ENCODE results near the gene ALG6. TPM values are rescaled to one million over a fixed set of nuclear protein-coding genes. Genes with fewer than 3 reads are reported as not detected.

The ALG6 gene
- total and polyA plus RNA-seq, 2 of the 13 experiments (the other 11 are each of a cell fraction or from before 2014, with no cell fraction given), result 6.8 to 8.1 TPM

DNA sequence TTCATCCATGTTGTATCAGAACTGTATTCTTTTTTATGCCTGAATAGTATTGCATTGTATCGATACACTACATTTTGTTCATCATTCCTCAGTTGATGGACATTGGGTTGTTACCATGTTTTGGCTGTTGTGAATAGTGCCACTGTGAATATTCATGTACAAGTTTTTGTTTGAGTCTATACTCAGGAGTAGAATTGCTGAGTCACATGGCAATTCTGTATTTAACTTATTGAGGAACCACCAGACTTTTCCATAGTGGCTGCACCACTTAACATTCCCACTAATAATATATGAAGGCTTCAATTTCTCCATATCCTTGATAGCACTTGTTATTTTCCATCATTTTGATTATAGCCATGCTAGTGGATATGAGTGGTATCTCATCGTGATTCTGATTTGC, 56.2 kb downstream of the ALG6 start:
- intact Hi-C loops (cut with micrococcal nuclease; ENCODE audit: unreplicated experiment), result no loop called here
- DNase-seq (ENCODE audit: low spot score) (no peak), FAIRE-seq (no peak), ATAC-seq (no peak)
- Histone ChIP-seq H4K20me1 (ENCODE audit: insufficient read depth, low read length) (no peaks in the 10 kb centered on the region), H2AFZ (ENCODE audit: low read length) (no peak overlapping the region), H3K4me3 (replicated peaks in 1 of 3; ENCODE audit: insufficient read depth in 1 of 3, low read depth in 2 of 3, low read length in 3 of 3) (no peak overlapping the region), H3K9ac (ENCODE audit: insufficient read depth, low read depth, low read length) (no peak overlapping the region), H3K27ac (ENCODE audit: extremely low read length, insufficient read depth, low read length) (no peak overlapping the region), H3K4me1 (ENCODE audit: insufficient read depth, low read length) (no peaks in the 10 kb centered on the region), H3K4me2 (ENCODE audit: low read depth, low read length) (no peak overlapping the region), H3K79me2 (ENCODE audit: insufficient read depth, low read length) (no peaks in the 10 kb centered on the region), H3K27me3 (ENCODE audit: control insufficient read depth in 1 of 2, insufficient read depth in 2 of 2, low read length in 2 of 2) (no peaks in the 10 kb centered on the region), H3K9me3 (ENCODE audit: low read length) (no peaks in the 10 kb centered on the region), H3K36me3 (replicated peaks in 1 of 2; ENCODE audit: control insufficient read depth in 1 of 2, insufficient read depth in 2 of 2, low read length in 2 of 2) (no peaks in the 10 kb centered on the region)
- 79% methylated on average over 2 of the region's 2 CpGs for WGBS (ENCODE audit: low lambda C conversion rate)
- in situ Hi-C loops (cut with HindIII; ENCODE audit: extremely low pct_ligation_motif_present, low pct_unique_long_range_greater_than_20kb), result no loop called here
- no peak for TF ChIP-seq DMAP1 (CRISPR knock-in tag; IDR thresholded peaks at IDR 0.05)
- no peak for TF ChIP-seq TOPORS (CRISPR knock-in tag; IDR thresholded peaks at IDR 0.05)
- no peak for TF ChIP-seq PHF5A (CRISPR knock-in tag; IDR thresholded peaks at IDR 0.05; ENCODE audit: low read depth, unreplicated experiment)
- TF ChIP-seq NKX3-1 (CRISPR knock-in tag; IDR thresholded peaks at IDR 0.05), result no peak
- TF ChIP-seq TERF1 (CRISPR knock-in tag; IDR thresholded peaks at IDR 0.05), result no peak
- TF ChIP-seq POLR2G (IDR thresholded peaks at IDR 0.05; ENCODE audit: low read depth, low read length), result no peak
- no peak for TF ChIP-seq PHB2 (IDR thresholded peaks at IDR 0.05; ENCODE audit: partially characterized antibody)
- peak; percentile 52 for TF ChIP-seq NFE2L2 (IDR thresholded peaks at IDR 0.05; ENCODE audit: low read length)
- POLR2A ChIA-PET, result no interaction called here
- CTCF ChIA-PET (ENCODE audit: low intra/inter-chr PET ratio, low total read pairs), result no interaction called here
- no TSS peak for BruUV-seq (replicated peaks)

GRCh38 chr1:63428815-63429214, 61.4 kb downstream of the ALG6 start:
- ATAC-seq, result no peak
- peak; percentile 12 for DNase-seq (ENCODE audit: low spot score)

More at GRCh38 chr1:63428815-63429214, 61.4 kb downstream of the ALG6 start:
- no peak for FAIRE-seq
- Histone ChIP-seq H3K36me3 (replicated peaks in 1 of 2; ENCODE audit: control insufficient read depth in 1 of 2, insufficient read depth in 2 of 2, low read length in 2 of 2) (no peaks in the 10 kb centered on the region), H3K4me3 (replicated peaks in 1 of 3; ENCODE audit: insufficient read depth in 1 of 3, low read depth in 2 of 3, low read length in 3 of 3) (no peak overlapping the region), H3K79me2 (ENCODE audit: insufficient read depth, low read length) (no peaks in the 10 kb centered on the region), H3K9me3 (ENCODE audit: low read length) (no peaks in the 10 kb centered on the region), H2AFZ (ENCODE audit: low read length) (no peak overlapping the region), H3K4me1 (ENCODE audit: insufficient read depth, low read length) (no peaks in the 10 kb centered on the region), H3K9ac (ENCODE audit: insufficient read depth, low read depth, low read length) (no peak overlapping the region), H3K4me2 (ENCODE audit: low read depth, low read length) (no peak overlapping the region), H3K27me3 (ENCODE audit: control insufficient read depth in 1 of 2, insufficient read depth in 2 of 2, low read length in 2 of 2) (no peaks in the 10 kb centered on the region), H3K27ac (ENCODE audit: extremely low read length, insufficient read depth, low read length) (no peak overlapping the region), H4K20me1 (ENCODE audit: insufficient read depth, low read length) (no peaks in the 10 kb centered on the region)
- intact Hi-C loops (cut with micrococcal nuclease; ENCODE audit: unreplicated experiment) (no loop called here), in situ Hi-C loops (cut with HindIII; ENCODE audit: extremely low pct_ligation_motif_present, low pct_unique_long_range_greater_than_20kb) (no loop called here)
- TF ChIP-seq RARA (CRISPR knock-in tag; IDR thresholded peaks at IDR 0.05) (peak; percentile 62), ISL2 (CRISPR knock-in tag; IDR thresholded peaks at IDR 0.05) (no peak), NFYC (CRISPR knock-in tag; IDR thresholded peaks at IDR 0.05) (no peak), RBFOX2 (IDR thresholded peaks at IDR 0.05; ENCODE audit: low read depth, low read length) (no peak), SPEN (CRISPR knock-in tag; IDR thresholded peaks at IDR 0.05; ENCODE audit: low read depth) (no peak)
- BruUV-seq (replicated peaks), result no TSS peak
- ChIA-PET CTCF (ENCODE audit: low intra/inter-chr PET ratio, low total read pairs) (no interaction called here), POLR2A (no interaction called here)
